NCI-H82 (cell line): Measurements from ENCODE around the gene ENO4.

Experiments
- DNase-seq: peaks from one replicate; lab custom pipeline; 2025; lab: John Stamatoyannopoulos, UW

The ENO4 gene

GRCh38 chr10:116917481-116917880, 68.2 kb downstream of the ENO4 start:
- DNase-seq, result peak; percentile 77

- DNase-seq, result no peak
These were observed 69.3 kb downstream of the ENO4 start for GRCh38 chr10:116918583-116918982.

GRCh38 chr10:116919164-116919563, 69.9 kb downstream of the ENO4 start:
- DNase-seq, result no peak

- no peak for DNase-seq
These were observed 70.4 kb downstream of the ENO4 start for GRCh38 chr10:116919706-116920105.

DNA sequence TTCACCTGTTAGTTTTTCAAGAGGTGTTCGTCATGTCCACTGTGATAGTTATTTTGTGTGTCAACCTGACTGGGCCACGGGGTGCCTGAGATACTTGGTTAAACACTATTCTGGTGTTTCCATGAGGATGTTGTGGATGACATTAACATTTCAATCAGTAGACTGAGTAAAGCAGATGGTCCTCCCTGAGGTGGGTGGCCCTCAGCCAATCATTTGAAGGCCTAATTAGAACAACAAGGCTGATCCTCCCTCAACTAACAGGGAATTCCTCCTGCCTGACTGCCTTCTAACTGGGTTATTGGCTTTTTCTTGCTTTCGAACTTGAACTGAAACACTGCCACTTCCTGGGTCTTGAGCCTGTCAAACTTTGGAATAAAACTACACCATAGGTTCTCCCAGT, 75.8 kb downstream of the ENO4 start:
- no peak for DNase-seq

DNA sequence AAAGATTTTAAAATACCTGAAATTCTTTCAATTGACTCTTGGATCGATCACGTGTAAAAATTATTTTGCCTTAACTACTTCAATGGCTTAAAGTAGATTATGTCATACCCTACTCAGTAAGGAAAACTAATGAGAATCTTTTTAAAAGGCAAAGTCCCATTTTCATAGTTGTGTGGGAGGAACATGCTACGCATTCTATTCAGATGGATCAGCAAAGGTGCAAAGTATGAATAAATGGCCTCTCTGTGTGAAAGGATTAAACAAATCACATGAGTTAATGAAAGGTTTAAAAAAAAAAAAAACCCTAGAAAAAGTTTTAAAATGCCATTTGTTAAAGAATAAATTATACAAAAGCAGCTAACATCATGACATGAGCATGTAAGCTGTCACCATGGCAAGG, 77.1 kb downstream of the ENO4 start:
- no peak for DNase-seq

- no peak for DNase-seq
These were observed 82.5 kb downstream of the ENO4 start for GRCh38 chr10:116931806-116932205.
